HG03457 (cell line): ENCODE measurements around the gene QPCT.
"Not testable (repeated sequence)": the region's sequence is repeated elsewhere in the genome, so short reads cannot be mapped to it uniquely, and the experiment has no call there.

Experiments
- ATAC-seq: cut with Tn5 transposase; IDR thresholded peaks from one replicate; pipeline ENCODE4 v1.9.1; 2021; ENCODE audit warnings: moderate number of reproducible peaks; ENCODE audit not compliant: unreplicated experiment

QPCT gene

GRCh38 chr2:37389989-37390765, 45.7 kb downstream of the QPCT start:
- ATAC-seq, result peak; percentile 81

DNA sequence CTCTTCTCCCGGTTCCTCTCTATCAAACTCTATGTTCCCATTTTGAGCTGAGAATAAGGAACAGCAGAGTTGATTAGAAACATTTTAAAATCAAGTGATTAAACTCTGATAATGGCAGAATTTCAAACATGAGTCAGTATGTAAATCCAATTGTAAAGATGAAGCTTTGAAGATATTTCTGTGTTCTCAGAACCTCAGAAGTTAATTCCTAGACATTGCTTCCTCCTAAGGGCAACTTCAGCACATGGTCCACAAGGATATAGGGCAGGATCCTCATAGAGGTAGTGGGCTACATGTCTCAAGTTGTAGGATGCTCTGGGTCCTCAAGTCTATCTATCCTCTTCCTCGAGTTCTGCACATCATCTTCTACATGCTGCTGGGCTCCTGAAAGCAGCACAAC, 46.3 kb downstream of the QPCT start:
- no peak for ATAC-seq

DNA sequence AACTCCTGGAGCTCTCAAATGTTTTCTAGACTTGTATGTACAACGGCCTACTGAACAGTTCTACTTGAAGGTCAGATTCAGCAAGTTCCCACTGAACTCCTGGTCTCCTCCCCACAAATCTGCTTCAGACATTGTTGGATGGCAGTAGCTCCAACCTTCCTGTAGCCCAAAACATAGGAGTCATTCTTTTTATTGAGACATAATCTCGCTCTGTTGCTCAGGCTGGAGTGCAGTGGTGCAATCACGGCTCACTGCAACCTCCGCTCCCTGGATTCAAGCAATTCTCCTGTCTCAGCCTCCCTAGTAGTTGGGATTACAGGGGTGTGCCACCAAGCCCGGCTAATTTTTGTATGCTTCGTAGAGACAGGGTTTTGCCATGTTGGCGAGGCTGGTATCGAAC, 47.3 kb downstream of the QPCT start:
- no peak for ATAC-seq

- no peak for ATAC-seq
Measured at GRCh38 chr2:37392428-37392827, 48.0 kb downstream of the QPCT start.

DNA sequence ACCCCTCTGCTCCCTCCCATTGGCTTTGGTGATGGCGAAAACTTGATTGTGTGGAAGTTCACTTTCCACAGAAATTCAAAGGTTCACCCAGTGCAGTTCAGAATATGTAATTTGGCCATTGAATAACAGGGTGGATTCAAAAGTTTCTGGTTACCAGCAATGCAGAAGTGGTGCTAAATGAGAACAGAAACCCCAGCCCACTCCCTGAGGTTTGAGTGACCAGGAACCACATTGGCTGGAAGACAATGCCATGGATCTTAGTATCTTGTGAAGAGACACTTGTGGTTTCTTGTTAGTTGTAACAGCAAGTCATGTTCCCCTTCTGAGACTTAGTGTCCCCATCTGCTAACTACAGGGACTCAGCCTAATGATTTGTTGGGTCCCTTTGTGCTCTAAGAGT, 49.8 kb downstream of the QPCT start:
- no peak for ATAC-seq

- no peak for ATAC-seq
Measured at GRCh38 chr2:37394796-37395555, 50.5 kb downstream of the QPCT start.

GRCh38 chr2:37396890-37397565, 52.6 kb downstream of the QPCT start:
- ATAC-seq, result no peak

- no peak for ATAC-seq
Measured at GRCh38 chr2:37398990-37399389, 54.6 kb downstream of the QPCT start.

DNA sequence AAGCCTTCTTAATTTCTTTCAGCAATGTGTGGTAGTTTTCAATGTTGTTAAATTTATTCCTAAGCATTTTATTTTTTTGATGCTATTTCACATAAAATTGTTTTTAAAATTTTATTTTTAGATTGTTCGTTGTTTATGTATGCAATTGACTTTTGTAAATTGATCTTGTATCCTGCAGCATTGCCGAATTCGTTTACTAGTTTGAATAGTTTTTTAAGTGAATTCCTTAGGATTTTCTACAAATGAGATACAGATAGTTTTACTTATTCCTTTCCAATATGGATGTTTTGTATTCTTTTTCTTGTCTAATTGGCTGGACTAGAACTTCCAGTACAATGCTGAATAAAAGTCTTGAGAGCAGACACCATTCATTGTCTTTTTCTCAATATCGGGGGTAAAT, 55.6 kb downstream of the QPCT start:
- no peak for ATAC-seq

GRCh38 chr2:37402636-37403035, 58.2 kb downstream of the QPCT start:
- ATAC-seq, result no peak

- no peak for ATAC-seq
Measured at GRCh38 chr2:37405781-37406180, 61.4 kb downstream of the QPCT start.

- no peak for ATAC-seq
Measured at GRCh38 chr2:37412231-37412630, 67.8 kb downstream of the QPCT start.

GRCh38 chr2:37413911-37414469, 69.6 kb downstream of the QPCT start:
- ATAC-seq, result not testable (repeated sequence)

DNA sequence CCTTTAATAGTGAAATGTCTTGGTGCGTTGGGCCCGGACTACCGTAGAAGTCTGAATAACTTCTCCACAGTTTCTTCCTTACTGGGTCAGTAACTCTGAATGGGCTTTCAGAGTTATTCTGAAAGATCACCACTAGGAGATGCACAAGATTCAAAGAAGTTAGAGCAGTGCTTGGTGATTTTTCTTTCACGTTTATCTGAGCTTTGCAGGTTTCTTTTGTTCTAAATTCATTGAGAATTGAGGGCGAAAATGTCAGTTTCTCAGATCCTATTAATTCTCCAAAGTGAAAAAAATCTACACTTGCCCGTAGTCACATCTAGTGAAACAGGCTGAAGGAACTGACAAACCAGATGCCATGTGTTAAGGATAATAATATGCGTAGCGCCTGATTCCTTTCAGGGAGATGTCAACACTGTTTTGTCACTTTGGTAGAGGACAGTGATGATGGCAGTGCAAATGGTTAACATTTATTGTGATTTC, 70.1 kb downstream of the QPCT start:
- no peak for ATAC-seq

GRCh38 chr2:37415128-37415820, 70.8 kb downstream of the QPCT start:
- no peak for ATAC-seq

- no peak for ATAC-seq
Measured at GRCh38 chr2:37417321-37417720, 72.9 kb downstream of the QPCT start.

- no peak for ATAC-seq
Measured at GRCh38 chr2:37418956-37419355, 74.5 kb downstream of the QPCT start.

- no peak for ATAC-seq
Measured at GRCh38 chr2:37421686-37422085, 77.3 kb downstream of the QPCT start.

- ATAC-seq, result no peak
Measured at GRCh38 chr2:37422816-37423215, 78.4 kb downstream of the QPCT start.
